OCI-LY7 (cell line): ENCODE data around the gene LRRC4C. TPM values are rescaled to one million over a fixed set of nuclear protein-coding genes. Genes with fewer than 3 reads are reported as not detected.

Experiments used
- BruUV-seq: library from RNA; stranded (reverse); fragments of 400-500 nt; replicated peaks from 2 replicates; lab custom pipeline; 2021; lab: Mats Ljungman, UMichigan
- CTCF ChIA-PET: fragments of 300-600 bp; sonication (Branson Sonifier 250); formaldehyde crosslinking; loops from one replicate; lab custom pipeline; 2022; ENCODE audit warnings: antibody characterized with exemption; ENCODE audit not compliant: unreplicated experiment; lab: Charles Lee
- POLR2A ChIA-PET: fragments of 300-600 bp; sonication (Branson Sonifier 250); formaldehyde crosslinking; loops from one replicate; lab custom pipeline; 2022; ENCODE audit warnings: antibody characterized with exemption; lab: Charles Lee
- DNase-seq: peaks from one replicate; pipeline ENCODE4 v3.0.0-alpha.2; 2015; ENCODE audit warnings: low spot score
- H2AFZ ChIP-seq: fragments of 200-600 bp; sonication (generic), shearing (Covaris generic); 2 replicates; pipeline ENCODE4 v1.6.1; 2014; ENCODE audit warnings: mild to moderate bottlenecking, antibody characterized with exemption, low read length, moderate library complexity
- H3K27ac ChIP-seq: fragments of 200-600 bp; sonication (generic); 2 replicates; pipeline ENCODE4 v1.5.1; 2014; ENCODE audit warnings: mixed run types, low read depth, mild to moderate bottlenecking, moderate library complexity, low read length, inconsistent platforms; ENCODE audit not compliant: poor library complexity, severe bottlenecking
- H3K36me3 ChIP-seq: fragments of 200-600 bp; sonication (generic); 2 replicates; pipeline ENCODE4 v1.6.1; 2014; ENCODE audit warnings: mild to moderate bottlenecking, antibody characterized with exemption, low read length, moderate library complexity, mixed read lengths; ENCODE audit not compliant: insufficient read depth
- H3K4me1 ChIP-seq: fragments of 200-600 bp; sonication (generic); 2 replicates; pipeline ENCODE4 v1.5.1; 2014; ENCODE audit warnings: mild to moderate bottlenecking, low read length; ENCODE audit not compliant: insufficient read depth, poor library complexity, severe bottlenecking
- H3K4me2 ChIP-seq: fragments of 200-600 bp; sonication (generic); 2 replicates; pipeline ENCODE4 v1.6.1; 2014; ENCODE audit warnings: mild to moderate bottlenecking, low read length
- H3K4me3 ChIP-seq: fragments of 200-600 bp; sonication (generic); 2 replicates; pipeline ENCODE4 v1.5.1; 2014; ENCODE audit warnings: mild to moderate bottlenecking, low read depth, low read length; ENCODE audit not compliant: poor library complexity, severe bottlenecking
- H3K79me2 ChIP-seq: fragments of 200-600 bp; sonication (generic); 2 replicates; pipeline ENCODE4 v1.6.1; 2016; ENCODE audit warnings: low read depth, mild to moderate bottlenecking, low read length, moderate library complexity, mixed read lengths; ENCODE audit not compliant: insufficient read depth
- H3K9me2 ChIP-seq: fragments of 200-600 bp; sonication (generic); 2 replicates; pipeline ENCODE4 v1.6.1; 2016; ENCODE audit warnings: mild to moderate bottlenecking, low read length, mixed read lengths; ENCODE audit not compliant: insufficient read depth
- H3K9me3 ChIP-seq: fragments of 200-600 bp; sonication (generic); 2 replicates; pipeline ENCODE4 v1.6.1; 2014; ENCODE audit warnings: mild to moderate bottlenecking, mixed run types, low read length, mixed read lengths
- H4K20me1 ChIP-seq: fragments of 200-600 bp; sonication (generic); 2 replicates; pipeline ENCODE4 v1.6.1; 2014; ENCODE audit warnings: mild to moderate bottlenecking, antibody characterized with exemption, low read length, moderate library complexity, mixed read lengths; ENCODE audit not compliant: insufficient read depth
- EZH2phosphoT487 ChIP-seq: fragments of 200-600 bp; sonication (generic); IDR thresholded peaks from 2 replicates; pipeline ENCODE4 v1.6.1; 2018; ENCODE audit warnings: low read depth, borderline replicate concordance, mild to moderate bottlenecking, mixed run types, antibody characterized with exemption, low read length, moderate library complexity, mixed read lengths
- intact Hi-C: fragments of 100-400 bp; cut with micrococcal nuclease; formaldehyde crosslinking; loops from one replicate; pipeline ENCODE4 v1.10.0; 2022; ENCODE audit not compliant: unreplicated experiment
- total RNA-seq, 2 experiments: library from RNA; depleted of rRNA in 1 of 2; stranded (reverse); fragments of >200 nt in 1 of 2; shearing (Covaris generic) in 1 of 2; gene quantifications; 2 replicates each; pipeline ENCODE4 v1.2.3, GENCODE V29; 2014 to 2022
- TF ChIP-seq, protein P1 (sequence below): fragments of 200-600 bp; sonication (generic); conservative IDR thresholded peaks from 2 replicates; pipeline ENCODE4 v1.5.1; 2014; ENCODE audit warnings: mild to moderate bottlenecking, antibody characterized with exemption, low read length, moderate library complexity, mixed read lengths

Gene LRRC4C
- total RNA-seq, 2 experiments from 2014 or later: not detected

- BruUV-seq: no TSS peak
- Histone ChIP-seq H3K4me2 (no peak overlapping the region), H3K4me3 (no peak overlapping the region), H3K79me2 (no peaks in the 10 kb centered on the region), H3K9me2 (no peaks in the 10 kb centered on the region), H3K9me3 (no peaks in the 10 kb centered on the region), H2AFZ (no peak overlapping the region), H3K36me3 (no peaks in the 10 kb centered on the region), H4K20me1 (no peaks in the 10 kb centered on the region), H3K27ac (no peak overlapping the region), H3K4me1 (no peaks in the 10 kb centered on the region)
- POLR2A ChIA-PET: interaction anchor here (0.6 to 1.0 kb wide), 4 partner anchors 8 to 23 kb away, joined by 3 to 8 read pairs (median 4); no protein-coding TSS in a partner anchor
- CTCF ChIA-PET: no interaction called here
- TF ChIP-seq, protein P1, sequence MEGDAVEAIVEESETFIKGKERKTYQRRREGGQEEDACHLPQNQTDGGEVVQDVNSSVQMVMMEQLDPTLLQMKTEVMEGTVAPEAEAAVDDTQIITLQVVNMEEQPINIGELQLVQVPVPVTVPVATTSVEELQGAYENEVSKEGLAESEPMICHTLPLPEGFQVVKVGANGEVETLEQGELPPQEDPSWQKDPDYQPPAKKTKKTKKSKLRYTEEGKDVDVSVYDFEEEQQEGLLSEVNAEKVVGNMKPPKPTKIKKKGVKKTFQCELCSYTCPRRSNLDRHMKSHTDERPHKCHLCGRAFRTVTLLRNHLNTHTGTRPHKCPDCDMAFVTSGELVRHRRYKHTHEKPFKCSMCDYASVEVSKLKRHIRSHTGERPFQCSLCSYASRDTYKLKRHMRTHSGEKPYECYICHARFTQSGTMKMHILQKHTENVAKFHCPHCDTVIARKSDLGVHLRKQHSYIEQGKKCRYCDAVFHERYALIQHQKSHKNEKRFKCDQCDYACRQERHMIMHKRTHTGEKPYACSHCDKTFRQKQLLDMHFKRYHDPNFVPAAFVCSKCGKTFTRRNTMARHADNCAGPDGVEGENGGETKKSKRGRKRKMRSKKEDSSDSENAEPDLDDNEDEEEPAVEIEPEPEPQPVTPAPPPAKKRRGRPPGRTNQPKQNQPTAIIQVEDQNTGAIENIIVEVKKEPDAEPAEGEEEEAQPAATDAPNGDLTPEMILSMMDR: no peak
- no peak for TF ChIP-seq EZH2phosphoT487
- DNase-seq: no peak
- intact Hi-C loops: no loop called here
Measured at GRCh38 chr11:40099426-40100161, 1359.9 kb downstream of the LRRC4C start.

DNA sequence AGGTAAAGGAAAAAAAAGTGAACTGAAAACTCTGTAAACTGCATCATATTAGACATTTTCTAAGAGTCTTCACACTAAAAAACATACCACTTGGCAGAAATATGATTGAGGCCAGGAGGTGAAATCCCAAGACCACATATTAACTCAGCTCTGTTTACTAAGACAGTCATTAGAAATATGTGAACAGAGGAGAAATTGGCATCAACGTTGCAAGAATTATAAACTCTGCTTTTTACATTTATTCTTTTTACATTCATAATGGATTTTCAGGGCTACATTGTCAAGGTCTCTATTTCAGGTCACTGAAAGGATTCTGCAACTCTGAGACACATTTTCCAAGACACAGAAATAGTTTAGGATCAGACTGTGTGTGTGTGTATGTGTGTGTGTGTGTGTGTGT, 1364.0 kb downstream of the LRRC4C start:
- H4K20me1 ChIP-seq: no peaks in the 10 kb centered on the region
- H3K27ac ChIP-seq: no peak overlapping the region
- H3K9me2 ChIP-seq: no peaks in the 10 kb centered on the region
- H3K9me3 ChIP-seq: no peaks in the 10 kb centered on the region
- ChIA-PET POLR2A (no interaction called here), CTCF (no interaction called here)
- no TSS peak for BruUV-seq
- DNase-seq: no peak
- H3K36me3 ChIP-seq: no peaks in the 10 kb centered on the region
- no peaks in the 10 kb centered on the region for H3K4me1 ChIP-seq
- H3K4me2 ChIP-seq: no peak overlapping the region
- no peak overlapping the region for H3K4me3 ChIP-seq
- no peak overlapping the region for H2AFZ ChIP-seq
- intact Hi-C loops: no loop called here
- TF ChIP-seq, protein P1: no peak
- no peak for TF ChIP-seq EZH2phosphoT487
- no peaks in the 10 kb centered on the region for H3K79me2 ChIP-seq

- Histone ChIP-seq H3K36me3 (no peaks in the 10 kb centered on the region), H3K9me3 (no peaks in the 10 kb centered on the region), H3K9me2 (no peaks in the 10 kb centered on the region), H3K4me3 (no peak overlapping the region), H3K4me2 (no peak overlapping the region), H4K20me1 (no peaks in the 10 kb centered on the region), H3K27ac (no peak overlapping the region), H3K79me2 (no peaks in the 10 kb centered on the region), H2AFZ (no peak overlapping the region), H3K4me1 (no peaks in the 10 kb centered on the region)
- ChIA-PET POLR2A (no interaction called here), CTCF (no interaction called here)
- intact Hi-C loops: no loop called here
- BruUV-seq: no TSS peak
- TF ChIP-seq, protein P1: no peak
- TF ChIP-seq EZH2phosphoT487: no peak
- no peak for DNase-seq
Measured at GRCh38 chr11:40094954-40095353, 1364.5 kb downstream of the LRRC4C start.
